Smooth muscle cell (in vitro differentiated cells): Measurements from ENCODE around the gene DLG2. TPM values are rescaled to one million over a fixed set of nuclear protein-coding genes. Genes with fewer than 3 reads are reported as not detected.
"Not testable (repeated sequence)": the region's sequence is repeated elsewhere in the genome, so short reads cannot be mapped to it uniquely, and the experiment has no call there.

Source experiments
- DNase-seq: peaks from one replicate; lab custom pipeline; 2025; ENCODE audit not compliant: unreplicated experiment; lab: John Stamatoyannopoulos, UW
- H2AFZ ChIP-seq: fragments of 200-600 bp; sonication (generic); 2 replicates; pipeline ENCODE4 v1.6.0; 2016; ENCODE audit warnings: antibody characterized with exemption, low read depth, mild to moderate bottlenecking
- H3F3A ChIP-seq: fragments of 200-600 bp; sonication (generic); 2 replicates; pipeline ENCODE4 v1.6.0; 2017; ENCODE audit warnings: antibody characterized with exemption, low read depth
- H3K27ac ChIP-seq: fragments of 200-600 bp; sonication (generic); 2 replicates; pipeline ENCODE4 v1.5.1; 2016; ENCODE audit warnings: low read depth, mild to moderate bottlenecking
- H3K27me3 ChIP-seq: fragments of 200-600 bp; sonication (generic); 2 replicates; pipeline ENCODE4 v1.6.1; 2016; ENCODE audit warnings: low read depth, mild to moderate bottlenecking
- H3K36me3 ChIP-seq: fragments of 200-600 bp; sonication (generic); 2 replicates; pipeline ENCODE4 v1.5.1; 2016; ENCODE audit warnings: low read depth
- H3K4me1 ChIP-seq: fragments of 200-600 bp; sonication (generic); 2 replicates; pipeline ENCODE4 v1.5.1; 2016; ENCODE audit warnings: low read depth
- H3K4me2 ChIP-seq: fragments of 200-600 bp; sonication (generic); 2 replicates; pipeline ENCODE4 v1.6.0; 2016; ENCODE audit warnings: mild to moderate bottlenecking
- H3K4me3 ChIP-seq: fragments of 200-600 bp; sonication (generic); 2 replicates; pipeline ENCODE4 v1.5.1; 2016; ENCODE audit warnings: mild to moderate bottlenecking
- H3K79me2 ChIP-seq: fragments of 200-600 bp; sonication (generic); 2 replicates; pipeline ENCODE4 v1.6.0; 2016; ENCODE audit warnings: low read depth, mild to moderate bottlenecking
- H3K9ac ChIP-seq: fragments of 200-600 bp; sonication (generic); 2 replicates; pipeline ENCODE4 v1.6.0; 2016; ENCODE audit warnings: low read depth
- H3K9me3 ChIP-seq: fragments of 200-600 bp; sonication (generic); replicated peaks from 2 replicates; pipeline ENCODE4 v1.5.1; 2016; ENCODE audit warnings: low read depth
- H4K20me1 ChIP-seq: fragments of 200-600 bp; sonication (generic); 2 replicates; pipeline ENCODE4 v1.6.0; 2016; ENCODE audit warnings: low read depth
- CTCF ChIP-seq: fragments of 200-600 bp; sonication (generic); IDR thresholded peaks from 2 replicates; pipeline ENCODE4 v1.5.1; 2017; ENCODE audit warnings: borderline replicate concordance, mild to moderate bottlenecking, antibody characterized with exemption; ENCODE audit not compliant: insufficient read depth, poor library complexity, severe bottlenecking
- WGBS: methylation state at CpG from one replicate; pipeline ENCODE4 v1.1.7; 2016; ENCODE audit warnings: low lambda C conversion rate; 5-methylcytosine and 5-hydroxymethylcytosine counted together
- polyA plus RNA-seq: library from polyadenylated mRNA; unstranded; fragments of >200 nt; fragmentation: Nextera tagmentation; extraction: Ambion mirVana; gene quantifications from 2 replicates; pipeline ENCODE4 v1.2.1, GENCODE V29; 2016
- total RNA-seq: library from RNA; depleted of rRNA; stranded (reverse); fragments of >200 nt; gene quantifications from 2 replicates; pipeline ENCODE4 v1.2.3, GENCODE V29; 2014

DLG2 gene
- total and polyA plus RNA-seq, 2 experiments from 2014 or later, result 0.74 to 1.1 TPM

- Histone ChIP-seq H3K27me3 (no peaks in the 10 kb centered on the region), H3K9ac (no peak overlapping the region), H3K9me3 (no peaks in the 10 kb centered on the region), H3K4me3 (no peak overlapping the region), H2AFZ (peak overlapping the region; percentile 41), H3K4me1 (no peaks in the 10 kb centered on the region), H3K79me2 (no peaks in the 10 kb centered on the region), H3F3A (no peaks in the 10 kb centered on the region), H3K36me3 (no peaks in the 10 kb centered on the region), H4K20me1 (no peaks in the 10 kb centered on the region), H3K4me2 (no peak overlapping the region), H3K27ac (no peak overlapping the region)
- TF ChIP-seq CTCF, result no peak
- WGBS, result 88% methylated on average over 2 of the region's 2 CpGs
- DNase-seq, result no peak
Observed at GRCh38 chr11:85379066-85379465, 248.1 kb downstream of the DLG2 start.

DNA sequence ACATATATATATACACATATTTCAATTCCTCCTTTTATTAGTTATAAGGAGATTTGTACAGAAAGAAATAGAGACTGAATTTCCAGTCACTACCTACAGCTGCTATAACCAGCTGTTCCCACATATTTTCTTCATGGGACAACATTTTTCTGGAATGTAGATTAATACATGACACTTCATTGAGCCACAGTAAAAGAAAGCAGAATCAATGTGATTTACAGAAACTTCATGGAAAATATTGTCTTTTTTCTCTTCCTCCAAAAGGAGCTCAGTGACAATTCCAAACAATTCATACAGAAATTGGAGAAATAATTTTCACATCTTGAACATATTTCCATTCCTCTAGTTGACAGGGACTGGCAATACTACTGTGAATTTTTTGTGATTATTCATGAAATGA, 249.2 kb downstream of the DLG2 start:
- H3K4me2 ChIP-seq, result no peak overlapping the region
- no peaks in the 10 kb centered on the region for H3K79me2 ChIP-seq
- H3K4me3 ChIP-seq, result no peak overlapping the region
- H3K36me3 ChIP-seq, result no peaks in the 10 kb centered on the region
- no peaks in the 10 kb centered on the region for H3K4me1 ChIP-seq
- H3K27ac ChIP-seq, result no peak overlapping the region
- no peaks in the 10 kb centered on the region for H3K27me3 ChIP-seq
- no peak for TF ChIP-seq CTCF
- no peaks in the 10 kb centered on the region for H3K9me3 ChIP-seq
- no peak for DNase-seq
- H2AFZ ChIP-seq, result no peak overlapping the region
- no peaks in the 10 kb centered on the region for H4K20me1 ChIP-seq
- H3F3A ChIP-seq, result no peaks in the 10 kb centered on the region
- no peak overlapping the region for H3K9ac ChIP-seq

DNA sequence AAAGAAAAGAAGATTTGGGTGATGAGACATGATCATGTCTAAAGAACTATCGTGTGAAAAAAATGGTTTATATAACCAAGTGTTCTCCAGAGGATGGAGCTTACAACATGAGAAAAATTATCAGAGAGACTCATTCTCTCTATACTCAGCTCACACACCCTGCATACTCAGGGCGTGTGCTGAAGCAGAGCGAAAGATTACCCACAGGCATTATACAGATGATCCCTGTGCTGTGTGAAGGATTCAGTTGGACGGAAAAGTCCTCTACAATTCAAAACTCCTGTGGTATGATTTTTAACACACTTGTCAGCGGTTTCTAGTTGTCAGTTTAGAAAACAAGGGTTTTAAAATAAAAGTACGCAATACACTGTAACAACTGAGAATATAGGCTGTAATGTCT, 267.3 kb downstream of the DLG2 start:
- no peaks in the 10 kb centered on the region for H3K9me3 ChIP-seq
- H3K36me3 ChIP-seq, result no peaks in the 10 kb centered on the region
- no peaks in the 10 kb centered on the region for H3K79me2 ChIP-seq
- H3F3A ChIP-seq, result no peaks in the 10 kb centered on the region
- H3K27me3 ChIP-seq, result no peaks in the 10 kb centered on the region
- H4K20me1 ChIP-seq, result no peaks in the 10 kb centered on the region
- no peak for TF ChIP-seq CTCF
- H2AFZ ChIP-seq, result no peak overlapping the region
- 76% methylated on average over 6 of the region's 6 CpGs for WGBS
- no peak overlapping the region for H3K4me3 ChIP-seq
- no peak overlapping the region for H3K9ac ChIP-seq
- H3K4me2 ChIP-seq, result no peak overlapping the region
- H3K4me1 ChIP-seq, result no peaks in the 10 kb centered on the region
- no peak for DNase-seq
- no peak overlapping the region for H3K27ac ChIP-seq

DNA sequence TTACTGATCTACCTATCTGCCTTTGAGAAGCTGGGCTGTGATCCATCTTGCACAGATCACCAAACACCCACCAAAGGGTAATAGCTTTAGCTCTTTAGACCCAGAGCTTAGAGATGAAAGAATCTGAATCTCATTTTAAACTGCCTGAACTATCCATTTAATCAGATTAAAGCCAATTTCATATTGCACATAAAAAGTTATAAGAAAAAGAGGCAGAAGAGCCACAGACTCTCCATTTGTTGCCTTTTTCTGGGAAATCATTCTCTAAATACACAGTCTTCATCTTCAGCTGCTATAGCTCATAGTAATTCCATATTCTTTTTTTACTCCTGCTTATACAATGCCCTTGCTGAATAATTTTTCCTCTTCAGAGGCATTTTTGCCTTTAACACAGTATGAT, 271.2 kb downstream of the DLG2 start:
- no peaks in the 10 kb centered on the region for H3K36me3 ChIP-seq
- no peaks in the 10 kb centered on the region for H3K9me3 ChIP-seq
- no peak for TF ChIP-seq CTCF
- no peak overlapping the region for H3K4me3 ChIP-seq
- H3K4me2 ChIP-seq, result no peak overlapping the region
- H3K79me2 ChIP-seq, result no peaks in the 10 kb centered on the region
- no peak overlapping the region for H3K9ac ChIP-seq
- H3K27ac ChIP-seq, result no peak overlapping the region
- no peaks in the 10 kb centered on the region for H3K27me3 ChIP-seq
- no peaks in the 10 kb centered on the region for H3K4me1 ChIP-seq
- H4K20me1 ChIP-seq, result no peaks in the 10 kb centered on the region
- no peaks in the 10 kb centered on the region for H3F3A ChIP-seq
- no peak for DNase-seq
- H2AFZ ChIP-seq, result peak overlapping the region; percentile 38

DNA sequence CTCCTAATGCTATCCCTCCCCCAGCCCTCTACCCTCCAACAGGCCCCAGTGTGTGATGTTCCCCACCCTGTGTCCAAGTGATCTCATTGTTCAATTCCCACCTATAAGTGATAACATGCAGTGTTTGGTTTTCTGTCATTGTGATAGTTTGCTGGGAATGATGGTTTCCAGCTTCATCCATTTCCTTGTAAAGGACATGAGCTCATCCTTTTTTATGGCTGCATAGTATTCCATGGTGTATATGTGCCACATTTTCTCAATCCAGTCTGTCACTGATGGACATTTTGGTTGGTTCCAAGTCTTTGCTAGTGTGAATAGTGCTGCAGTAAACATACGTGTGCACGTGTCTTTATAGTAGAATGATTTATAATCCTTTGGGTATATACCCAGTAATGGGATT, 277.6 kb downstream of the DLG2 start:
- not testable (repeated sequence) for H2AFZ ChIP-seq, H3F3A ChIP-seq, H3K27me3 ChIP-seq, H3K4me1 ChIP-seq, H3K4me3 ChIP-seq, DNase-seq, H3K79me2 ChIP-seq, H3K36me3 ChIP-seq, H3K9ac ChIP-seq, H4K20me1 ChIP-seq, H3K27ac ChIP-seq, H3K9me3 ChIP-seq, H3K4me2 ChIP-seq
- 100% methylated on average over 2 of the region's 2 CpGs for WGBS
